ENCODE measurements around the gene EPS15. TPM values are rescaled to one million over a fixed set of nuclear protein-coding genes. Genes with fewer than 3 reads are reported as not detected.
A peak's percentile ranks its signal among the peaks of the same experiment; 100 is the strongest.

Gene EPS15
- total and polyA plus RNA-seq, 9 of the 15 experiments (the other 6 are each of a cell fraction or from before 2014, with no cell fraction given): 23.1 to 69.0 (median 41.7) TPM

GRCh38 chr1:51423073-51423821 lies 95.8 kb downstream of the EPS15 start:
- no TSS peak for BruUV-seq (replicated peaks)
- Histone ChIP-seq H3K27ac (ENCODE audit: extremely low read depth, low read depth, low read length) (peak overlapping the region; percentile 66), H3K79me2 (ENCODE audit: control insufficient read depth, insufficient read depth, low read length) (no peaks in the 10 kb centered on the region), H3K9me3 (replicated peaks; ENCODE audit: control insufficient read depth, insufficient read depth, low read depth, low read length) (no peaks in the 10 kb centered on the region), H3K4me2 (ENCODE audit: insufficient read depth, low read length) (peak overlapping the region; percentile 56), H3K27me3 (ENCODE audit: control insufficient read depth in 2 of 2, insufficient read depth in 2 of 2, low read length in 2 of 2) (no peaks in the 10 kb centered on the region), H3K9me1 (ENCODE audit: control insufficient read depth, insufficient read depth, low read length) (no peaks in the 10 kb centered on the region), H2AFZ (ENCODE audit: low read depth, low read length) (0 out of 2 replicates have a peak overlapping the region, but pooled peaks have one; percentile 10), H3K4me1 (replicated peaks in 1 of 2; ENCODE audit: control insufficient read depth in 2 of 2, insufficient read depth in 2 of 2, low read length in 2 of 2) (peaks cover 7 to 33% of the 10 kb centered on the region in 2 experiments), H3K36me3 (ENCODE audit: control insufficient read depth, insufficient read depth, low read length) (peaks cover 34% of the 10 kb centered on the region), H4K20me1 (replicated peaks; ENCODE audit: control insufficient read depth, insufficient read depth, low read length) (no peaks in the 10 kb centered on the region), H3K9ac (ENCODE audit: insufficient read depth in 1 of 2, low read depth in 2 of 2, low read length in 2 of 2) (peak overlapping the region; percentile 32 to 46; a peak in 2 of 4 replicates), H3K4me3 (no peak overlapping the region)
- DNase-seq (ENCODE audit: extremely low read depth in 1 of 4, low spot score in 3 of 4): peak in 2 of 4 experiments; percentile 48 to 76
- 42% methylated on average over 7 of the region's 7 CpGs for WGBS (ENCODE audit: insufficient coverage, low coverage, missing lambda C conversion rate)
- POLR2A ChIA-PET: interaction anchor here (0.6 to 1.8 kb wide), 8 partner anchors 10 to 123 kb away, joined by 3 to 19 read pairs (median 3); partner anchors contain the start of gene EPS15
- peak; percentile 84 for FAIRE-seq
- CTCF ChIA-PET (ENCODE audit: low intra/inter-chr PET ratio): no interaction called here
- ATAC-seq: peak; percentile 81
- intact Hi-C loops (cut with micrococcal nuclease) (no loop called here), in situ Hi-C loops (cut with MboI) (no loop called here)
- peak; percentile 46 for TF ChIP-seq TEAD4 (IDR thresholded peaks at IDR 0.05; ENCODE audit: low read length)
- TF ChIP-seq TEAD4 (CRISPR knock-in tag; IDR thresholded peaks at IDR 0.05; ENCODE audit: borderline replicate concordance): no peak
- TF ChIP-seq MCM3 (IDR thresholded peaks at IDR 0.05): no peak
- no peak for TF ChIP-seq ZFX (CRISPR knock-in tag; IDR thresholded peaks at IDR 0.05)
- TF ChIP-seq HSF4 (CRISPR knock-in tag; IDR thresholded peaks at IDR 0.05; ENCODE audit: borderline replicate concordance): 0 out of 2 replicates have a peak, but pooled peaks have one; percentile 14
- TF ChIP-seq, protein P1, sequence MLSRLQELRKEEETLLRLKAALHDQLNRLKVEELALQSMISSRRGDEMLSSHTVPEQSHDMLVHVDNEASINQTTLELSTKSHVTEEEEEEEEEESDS (CRISPR knock-in tag; IDR thresholded peaks at IDR 0.05): no peak
- TF ChIP-seq ZNF24 (IDR thresholded peaks at IDR 0.05): no peak
- TF ChIP-seq ZNF76 (CRISPR knock-in tag; IDR thresholded peaks at IDR 0.05; ENCODE audit: borderline replicate concordance): no peak
- TF ChIP-seq MEF2D (tag; conservative IDR thresholded peaks at IDR 0.05; ENCODE audit: low read depth): 0 out of 2 replicates have a peak, but pooled peaks have one; percentile 30
- peak in 1 of 2 experiments; percentile 67; a peak in 2 of 4 replicates for TF ChIP-seq HDAC1 (IDR thresholded peaks at IDR 0.05)
- peak; percentile 42 for TF ChIP-seq RBBP5 (IDR thresholded peaks at IDR 0.05; ENCODE audit: borderline replicate concordance, insufficient read depth, low read length, poor library complexity, severe bottlenecking)
- peak; percentile 48 for TF ChIP-seq NCOR1 (IDR thresholded peaks at IDR 0.05)
- peak; percentile 75 for TF ChIP-seq EP300 (IDR thresholded peaks at IDR 0.05; ENCODE audit: low read length)
- peak; percentile 68 for TF ChIP-seq MYC (IDR thresholded peaks at IDR 0.05; ENCODE audit: low read depth, low read length)
- TF ChIP-seq MYC (CRISPR knock-in tag; IDR thresholded peaks at IDR 0.05; ENCODE audit: borderline replicate concordance, low read depth): no peak
- peak; percentile 31; the same call in 1 of the 2 replicates for TF ChIP-seq JUND (IDR thresholded peaks at IDR 0.05; ENCODE audit: borderline replicate concordance, low read depth, low read length)
- no peak; the same call in 2 of the 3 replicates for TF ChIP-seq JUND (tag; IDR thresholded peaks at IDR 0.05; ENCODE audit: borderline replicate concordance, low read depth, low read length)
- TF ChIP-seq TBL1XR1 (IDR thresholded peaks at IDR 0.05; ENCODE audit: low read length in 2 of 2): peak in 1 of 2 experiments; percentile 52; a peak in 1 of 4 replicates
- no peak for TF ChIP-seq KAT7 (CRISPR knock-in tag; IDR thresholded peaks at IDR 0.05; ENCODE audit: borderline replicate concordance)
- TF ChIP-seq LEF1 (IDR thresholded peaks at IDR 0.05): peak; percentile 74; the same call in 1 of the 2 replicates
- TF ChIP-seq ARID1B (IDR thresholded peaks at IDR 0.05): peak; percentile 69
- no peak for TF ChIP-seq KDM2B (CRISPR knock-in tag; IDR thresholded peaks at IDR 0.05)
- 0 out of 2 replicates have a peak, but pooled peaks have one; percentile 57 for TF ChIP-seq EHMT2 (IDR thresholded peaks at IDR 0.05)
- TF ChIP-seq CHD2 (IDR thresholded peaks at IDR 0.05; ENCODE audit: low read depth, low read length): no peak
- peak; percentile 38; the same call in 1 of the 2 replicates for TF ChIP-seq CTBP1 (IDR thresholded peaks at IDR 0.05; ENCODE audit: borderline replicate concordance)

Measured in K562 (cell line).